Measurements from ENCODE around the gene IGF2R.

IGF2R gene

DNA sequence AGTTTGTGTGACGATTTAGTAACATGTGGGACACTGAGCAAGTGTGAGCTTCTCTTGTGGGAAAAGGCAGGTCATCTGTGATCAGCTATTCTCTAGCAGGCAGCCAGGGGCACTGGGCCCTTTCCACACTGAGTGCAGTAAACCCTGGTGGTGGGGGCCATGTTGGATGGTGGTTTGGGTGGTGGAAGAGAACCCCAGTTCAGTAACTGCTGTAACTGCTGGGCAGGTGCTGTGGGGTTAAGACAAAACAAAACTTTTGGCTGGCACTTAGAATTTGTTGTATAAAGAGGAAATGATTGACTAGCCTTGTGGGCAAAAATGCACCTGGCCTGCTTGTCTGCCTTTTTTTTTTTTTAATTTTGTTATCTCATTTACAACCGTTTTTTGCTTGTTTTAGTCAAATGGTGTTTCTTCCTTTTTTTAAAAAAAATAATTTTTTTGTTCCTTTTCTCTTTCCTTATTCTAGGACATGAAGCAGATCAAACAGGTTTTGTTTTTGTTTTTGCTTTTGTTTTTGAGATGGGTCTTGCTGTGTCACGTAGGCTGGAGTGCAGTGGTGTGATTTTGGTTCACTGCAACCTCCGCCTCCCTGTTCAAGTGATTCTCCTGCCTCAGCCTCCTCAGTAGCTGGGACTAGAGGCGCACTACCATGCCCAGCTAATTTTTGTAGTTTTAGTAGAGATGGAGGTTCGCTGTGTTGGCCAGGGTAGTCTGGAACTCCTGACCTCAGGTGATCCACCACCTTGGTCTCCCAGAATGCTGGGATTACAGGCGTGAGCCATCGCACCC is 59.8 kb downstream of the IGF2R start:
- DNase-seq, result no peak

DNA sequence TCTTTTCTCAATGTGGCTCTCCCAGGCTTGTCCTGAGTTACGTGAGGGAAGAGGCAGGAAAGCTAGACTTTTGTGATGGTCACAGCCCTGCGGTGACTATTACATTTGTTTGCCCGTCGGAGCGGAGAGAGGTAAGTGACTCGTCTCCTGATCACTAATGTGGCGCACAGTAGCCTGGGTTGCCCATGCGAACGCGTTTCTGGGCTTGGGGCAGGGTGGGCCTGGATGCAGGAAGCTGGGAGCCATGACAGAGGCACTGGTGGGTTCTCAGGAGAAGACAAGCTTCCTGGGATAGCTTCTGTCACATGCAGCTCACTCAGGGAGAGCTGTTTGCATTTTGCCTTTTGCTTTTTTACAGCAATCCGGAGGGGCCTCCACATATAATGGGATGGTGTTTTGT is 60.6 kb downstream of the IGF2R start:
- no peak for DNase-seq

DNA sequence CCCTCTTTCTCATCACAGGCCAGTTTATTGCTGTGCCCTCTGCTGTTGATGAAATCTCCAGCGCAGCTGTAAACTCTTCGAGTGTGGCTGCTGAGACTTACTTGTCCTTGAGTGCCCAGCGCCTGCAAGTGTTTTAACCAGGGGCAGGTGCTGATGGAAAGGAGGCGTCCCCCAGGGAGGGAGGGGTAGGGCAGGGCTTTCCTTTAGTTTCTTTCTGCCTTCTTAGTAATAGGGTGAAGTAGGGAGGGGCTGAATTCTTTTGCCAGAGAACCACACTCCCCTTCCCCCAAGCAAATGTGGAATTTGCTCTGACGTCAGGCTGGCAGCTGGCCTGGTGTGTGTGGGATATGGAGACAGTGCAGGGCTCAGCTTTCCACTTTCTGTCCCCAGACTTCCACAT is 61.2 kb downstream of the IGF2R start:
- no peak for DNase-seq

DNA sequence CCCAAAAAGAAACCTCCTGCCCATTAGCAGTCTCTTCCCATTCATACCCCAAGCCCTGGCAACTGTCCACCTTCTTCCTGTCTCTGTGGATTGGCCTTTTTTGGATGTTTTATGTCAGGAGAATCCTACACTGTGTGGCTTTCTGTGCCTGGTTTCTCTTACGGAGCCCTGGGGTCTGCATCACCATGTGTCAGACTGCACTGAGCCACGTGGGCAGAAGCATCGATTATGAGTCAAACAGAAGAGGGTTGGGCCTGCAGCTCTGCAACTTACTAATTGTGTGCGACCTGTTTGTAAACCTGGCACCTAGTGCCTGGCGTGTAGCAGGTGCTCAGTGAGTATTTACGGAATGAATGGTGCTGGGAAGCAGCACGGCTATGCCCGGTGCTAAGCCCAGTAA is 62.6 kb downstream of the IGF2R start:
- DNase-seq, result no peak

DNA sequence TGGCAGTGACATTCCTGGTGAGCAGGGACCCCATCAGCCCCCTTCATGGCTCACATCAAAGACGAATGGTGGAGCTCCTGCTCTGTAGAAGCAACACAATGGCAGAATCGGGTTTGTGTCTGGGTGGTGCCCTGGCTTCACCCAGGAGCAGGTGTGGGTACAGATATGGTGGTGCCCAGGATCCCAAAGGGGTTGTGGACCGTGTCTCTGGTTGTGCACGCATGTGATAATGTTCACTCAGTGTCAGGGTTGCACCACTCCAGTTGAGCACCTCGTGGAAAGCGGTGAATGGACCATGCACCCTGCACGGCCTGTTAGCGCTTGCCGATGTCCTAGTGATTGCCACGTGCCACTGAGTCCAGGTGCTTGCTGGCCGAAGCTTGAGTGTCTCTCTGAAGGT is 63.0 kb downstream of the IGF2R start:
- no peak for DNase-seq

DNA sequence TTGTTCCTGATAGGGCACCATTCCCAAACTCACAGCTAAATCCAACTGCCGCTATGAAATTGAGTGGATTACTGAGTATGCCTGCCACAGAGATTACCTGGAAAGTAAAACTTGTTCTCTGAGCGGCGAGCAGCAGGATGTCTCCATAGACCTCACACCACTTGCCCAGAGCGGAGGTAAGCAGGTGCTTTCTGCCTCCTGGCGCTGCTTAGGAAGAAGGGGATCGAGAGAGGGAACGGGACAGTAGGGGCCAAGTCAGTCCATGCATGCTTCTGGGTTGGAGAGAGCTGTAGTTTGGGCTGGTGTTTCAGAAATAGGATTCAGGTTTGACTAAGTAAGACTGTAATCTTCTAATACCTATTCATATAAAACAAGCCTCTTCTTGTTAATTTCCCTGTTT is 63.7 kb downstream of the IGF2R start:
- DNase-seq, result no peak

DNA sequence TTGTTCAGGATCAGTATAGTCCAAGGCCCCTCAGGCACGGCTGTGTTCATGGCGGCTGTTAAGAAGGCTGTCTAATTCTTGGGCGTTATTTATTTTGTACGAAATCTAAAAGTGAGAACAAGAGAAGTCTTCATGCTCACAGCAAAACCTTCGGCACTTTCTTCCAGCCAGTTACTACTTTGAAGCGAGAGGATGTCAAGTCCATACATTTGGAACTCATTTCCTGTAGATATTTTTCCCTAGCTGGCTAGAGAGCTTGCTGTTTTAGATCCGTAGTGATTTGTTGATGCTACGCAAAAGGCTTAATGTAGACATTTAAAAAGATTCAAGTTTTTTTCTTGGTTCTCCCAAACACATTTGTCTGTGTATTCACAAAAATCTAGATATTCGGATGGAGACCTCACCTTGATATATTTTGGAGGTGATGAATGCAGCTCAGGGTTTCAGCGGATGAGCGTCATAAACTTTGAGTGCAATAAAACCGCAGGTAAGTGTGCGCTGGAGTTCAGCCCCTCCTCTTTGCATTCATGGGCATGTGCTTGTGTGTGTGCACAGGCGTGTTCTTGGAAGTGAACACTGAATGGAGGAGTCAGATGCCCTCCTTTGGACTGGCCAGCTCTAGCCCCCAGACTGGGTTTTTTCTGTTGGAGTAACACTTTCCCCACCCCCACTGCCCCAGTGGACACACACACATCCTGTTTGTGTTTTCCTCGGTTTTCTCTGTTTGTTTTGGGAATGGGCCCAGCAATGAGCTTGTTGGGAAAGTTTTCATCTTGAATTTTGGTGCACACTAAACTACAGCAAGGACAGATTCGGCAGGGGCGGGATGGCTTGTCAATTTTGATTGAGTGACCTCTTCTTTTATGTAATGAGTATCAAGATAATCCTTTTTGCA is 65.4 kb downstream of the IGF2R start:
- DNase-seq, result no peak

DNA sequence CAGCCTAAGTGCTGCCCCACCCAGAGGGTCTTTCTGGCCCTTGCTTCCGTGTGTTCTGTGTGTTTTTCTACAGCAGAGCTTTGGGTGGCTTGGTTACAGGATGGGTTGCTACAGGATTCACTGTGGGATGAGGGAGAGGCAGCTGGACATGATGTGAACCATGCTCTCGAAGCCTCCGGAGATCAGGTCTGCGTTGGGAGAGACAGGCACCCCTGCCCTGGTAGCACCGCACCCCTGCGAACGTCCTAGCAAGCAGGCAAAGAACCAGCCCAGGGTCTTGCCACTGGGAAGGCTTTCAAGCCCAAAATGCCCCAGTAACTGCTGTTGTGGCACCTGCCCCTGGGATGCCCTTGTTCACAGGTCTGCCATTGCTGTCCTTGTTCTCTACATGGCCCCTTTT is 66.4 kb downstream of the IGF2R start:
- no peak for DNase-seq

DNA sequence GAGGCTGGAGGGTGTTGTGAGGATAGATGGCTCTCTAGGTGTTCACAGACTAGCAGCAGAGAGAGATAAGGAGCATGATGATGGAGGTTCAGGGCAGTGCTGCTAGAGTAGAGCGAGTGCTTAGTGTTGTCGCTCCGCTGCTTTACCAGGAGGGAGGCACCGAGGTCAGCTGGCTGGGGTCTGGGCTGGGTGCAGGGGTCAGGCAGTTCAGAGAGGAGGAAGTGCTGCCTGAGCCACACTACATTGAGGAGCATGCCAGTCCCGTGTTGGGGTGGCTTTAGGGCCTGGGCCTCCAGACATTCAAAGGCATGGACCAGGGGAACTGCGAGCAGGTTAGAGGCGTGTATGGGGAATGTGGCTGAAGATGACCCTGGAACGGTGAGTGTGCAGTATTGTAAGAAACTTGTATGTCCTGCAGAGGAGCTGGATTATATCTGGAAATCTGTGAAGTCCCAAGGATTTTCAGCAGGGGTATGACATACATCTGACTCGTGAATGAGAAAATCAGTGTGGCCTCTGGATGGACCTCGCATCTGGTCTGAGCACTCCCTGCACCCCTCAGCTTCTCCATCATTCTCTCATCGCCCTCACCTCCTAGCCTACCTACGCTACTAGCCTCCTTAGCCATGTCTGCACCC is 66.9 kb downstream of the IGF2R start:
- DNase-seq, result no peak

DNA sequence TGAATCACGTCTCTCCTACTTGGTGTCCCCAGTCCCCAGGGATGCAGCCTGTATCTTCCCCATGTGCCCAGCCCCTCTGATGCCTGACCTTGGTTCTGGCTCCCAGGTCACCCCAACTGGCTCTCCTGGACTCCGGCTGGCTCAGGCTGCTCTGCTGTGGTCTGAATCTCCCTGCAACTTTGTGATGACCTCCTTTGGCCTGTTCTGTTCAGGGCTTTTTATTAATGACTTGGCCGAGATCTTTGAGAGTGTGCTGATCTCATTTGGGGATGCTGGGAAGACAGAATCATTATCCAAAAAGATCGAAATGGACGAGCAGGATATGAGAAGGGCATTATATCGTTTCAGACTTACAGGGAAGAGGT is 67.4 kb downstream of the IGF2R start:
- DNase-seq, result no peak

DNA sequence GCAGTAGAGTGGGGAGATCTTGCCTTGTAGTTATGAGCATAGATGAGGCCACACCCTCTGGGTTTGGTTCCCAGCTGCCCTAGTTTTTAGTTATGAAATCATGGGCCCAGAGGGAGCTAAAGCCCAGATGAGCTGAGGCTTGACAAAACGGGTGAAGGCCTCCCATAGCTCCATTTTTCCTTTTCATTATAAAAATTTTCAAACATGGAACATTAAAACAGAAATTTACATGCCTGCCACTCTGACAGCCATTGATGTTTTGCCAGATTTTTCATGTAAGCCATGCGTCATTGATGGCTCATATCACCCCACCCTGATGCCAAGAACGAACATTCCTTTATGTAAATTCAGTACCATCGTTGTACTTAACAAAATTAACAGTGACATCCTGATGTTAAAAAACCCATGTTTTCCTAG is 67.9 kb downstream of the IGF2R start:
- DNase-seq, result no peak

DNA sequence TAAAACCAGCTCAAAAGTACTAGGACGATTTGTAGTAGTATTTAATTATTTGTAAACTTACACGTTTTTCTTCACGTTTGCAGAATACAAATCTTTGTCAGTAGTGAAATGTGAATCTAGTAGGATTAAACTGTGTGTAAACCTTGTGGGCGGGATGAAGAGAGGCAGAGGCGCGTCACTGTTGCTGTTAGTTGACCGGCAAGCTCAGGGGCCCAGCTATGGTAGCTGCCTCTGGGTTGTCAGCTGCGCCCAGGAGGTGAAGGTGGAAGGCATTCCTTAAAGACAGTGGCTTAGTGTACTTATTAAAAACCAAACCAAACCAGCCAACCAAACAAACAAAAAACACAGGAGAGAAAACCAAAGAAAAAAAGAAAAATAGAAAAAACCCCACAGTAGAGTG is 69.6 kb downstream of the IGF2R start:
- no peak for DNase-seq

DNA sequence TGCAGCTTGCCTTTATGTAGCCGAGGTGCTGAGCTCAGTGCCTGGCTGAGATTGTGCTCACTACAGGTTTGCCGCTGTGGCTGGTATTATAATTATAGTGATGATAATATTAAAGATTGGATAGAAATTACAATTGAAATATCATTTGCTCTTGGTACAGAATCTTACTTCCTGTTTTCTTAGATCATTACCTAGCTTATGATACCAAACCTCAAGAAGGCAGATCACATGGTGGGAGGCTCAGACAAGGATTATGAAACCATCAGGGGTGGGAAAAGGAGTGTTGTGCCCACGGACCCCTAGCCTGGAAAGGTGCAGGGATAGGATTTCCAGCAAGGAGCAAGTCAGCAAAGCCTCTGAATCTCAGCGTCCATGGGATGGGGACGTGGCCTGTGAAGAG is 70.6 kb downstream of the IGF2R start:
- DNase-seq, result peak in 1 of 2 experiments; percentile 8

DNA sequence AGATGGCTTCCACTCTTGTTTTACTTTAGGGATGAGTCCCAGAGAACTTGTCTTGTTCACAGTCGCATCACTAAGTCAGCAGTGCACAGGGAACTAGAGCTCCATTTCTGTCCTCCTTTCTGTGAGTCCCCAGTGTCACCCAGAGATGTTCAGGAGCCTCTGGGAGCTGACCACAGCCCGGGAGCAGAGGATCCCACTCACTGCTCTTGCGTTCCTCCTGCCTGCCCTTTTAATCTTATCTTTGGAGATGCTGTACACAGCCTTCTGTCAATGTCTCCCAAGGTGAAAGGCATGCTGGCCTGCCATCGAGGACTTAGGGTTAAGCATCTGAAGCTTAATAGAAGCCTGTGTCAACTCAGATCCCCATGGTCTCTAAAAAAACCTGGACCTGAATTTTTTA is 71.2 kb downstream of the IGF2R start:
- DNase-seq, result no peak

DNA sequence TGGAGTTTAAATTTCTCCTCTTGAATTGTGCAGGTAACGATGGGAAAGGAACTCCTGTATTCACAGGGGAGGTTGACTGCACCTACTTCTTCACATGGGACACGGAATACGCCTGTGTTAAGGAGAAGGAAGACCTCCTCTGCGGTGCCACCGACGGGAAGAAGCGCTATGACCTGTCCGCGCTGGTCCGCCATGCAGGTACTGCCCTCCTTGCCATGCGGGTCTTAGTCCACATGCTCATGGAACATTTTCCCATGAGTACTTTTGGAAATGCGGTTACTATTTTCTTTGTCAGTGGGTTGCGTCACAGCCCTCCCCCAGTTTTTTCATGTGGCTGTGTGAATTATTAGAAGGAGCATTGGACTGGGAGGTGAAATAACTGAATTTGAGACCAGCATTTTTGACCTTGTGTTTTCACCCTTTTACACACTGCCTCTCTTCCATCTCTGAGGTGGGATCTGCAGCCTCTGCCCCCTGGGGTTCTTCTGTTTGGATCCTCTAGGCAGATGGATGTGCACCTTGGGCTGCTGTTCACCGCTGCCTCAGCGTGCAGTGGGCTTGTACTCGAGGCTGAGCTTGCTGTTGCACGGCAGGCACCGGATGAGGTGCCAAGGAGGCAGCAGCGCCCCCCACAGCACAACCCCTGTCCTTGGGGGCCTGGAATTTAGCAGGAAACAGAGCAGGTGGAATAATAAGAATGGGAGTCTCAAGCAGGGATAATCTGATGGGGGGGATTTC is 71.8 kb downstream of the IGF2R start:
- no peak for DNase-seq

DNA sequence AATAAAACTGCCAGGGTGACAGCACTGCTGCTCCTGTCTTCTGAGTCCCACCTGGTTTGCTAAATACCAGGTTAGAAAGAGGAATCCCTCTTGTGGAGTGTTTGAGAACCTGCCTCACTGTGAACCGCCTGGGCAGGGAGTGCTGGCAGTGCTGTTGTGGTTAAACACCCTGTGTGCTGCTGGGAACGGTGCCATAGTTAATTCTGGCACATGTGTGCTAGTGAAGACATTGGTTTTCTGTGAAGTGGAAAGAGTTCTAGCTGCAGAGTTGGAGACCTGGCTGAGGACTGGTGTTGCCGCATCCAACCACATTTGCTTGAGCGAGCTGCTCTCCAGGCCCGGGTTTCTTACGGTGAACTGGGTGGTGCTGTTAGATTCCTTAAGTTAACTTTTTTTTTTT is 72.7 kb downstream of the IGF2R start:
- DNase-seq, result no peak

DNA sequence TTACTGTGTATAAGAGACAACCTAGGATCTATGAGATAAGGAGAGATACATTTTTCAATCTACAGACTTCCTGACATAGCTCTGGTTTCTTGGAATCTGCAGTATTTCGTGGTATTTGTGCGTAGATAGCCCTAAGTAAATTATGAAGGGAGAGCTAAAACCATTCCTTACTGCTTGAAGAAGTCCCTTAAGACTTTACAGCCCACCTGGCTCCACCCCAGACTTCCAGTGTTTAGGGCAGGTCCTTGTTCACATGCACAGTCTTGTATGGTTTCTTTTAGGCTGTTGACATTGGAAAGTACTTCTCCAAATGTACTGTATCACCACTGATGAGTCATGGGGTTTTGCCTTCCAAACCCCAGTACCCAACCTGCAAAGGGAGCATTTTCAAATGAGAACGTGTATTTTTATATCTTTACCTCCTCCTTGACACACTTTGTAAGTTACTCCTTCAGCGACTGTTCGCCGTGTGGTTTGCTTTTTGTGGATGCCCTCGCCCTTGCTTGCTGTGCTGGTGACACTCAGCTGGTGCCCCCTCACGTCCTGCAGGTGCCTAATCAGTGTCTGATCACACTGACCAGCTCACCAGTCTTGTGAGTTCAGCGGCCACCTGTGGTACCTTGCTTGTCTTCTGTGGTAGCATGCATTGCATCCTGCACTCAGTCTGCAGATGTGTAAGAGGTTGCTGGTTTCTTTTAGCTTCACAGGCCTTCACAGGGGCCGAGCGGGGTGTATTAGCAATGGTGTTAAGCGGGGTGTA is 73.3 kb downstream of the IGF2R start:
- DNase-seq, result no peak

DNA sequence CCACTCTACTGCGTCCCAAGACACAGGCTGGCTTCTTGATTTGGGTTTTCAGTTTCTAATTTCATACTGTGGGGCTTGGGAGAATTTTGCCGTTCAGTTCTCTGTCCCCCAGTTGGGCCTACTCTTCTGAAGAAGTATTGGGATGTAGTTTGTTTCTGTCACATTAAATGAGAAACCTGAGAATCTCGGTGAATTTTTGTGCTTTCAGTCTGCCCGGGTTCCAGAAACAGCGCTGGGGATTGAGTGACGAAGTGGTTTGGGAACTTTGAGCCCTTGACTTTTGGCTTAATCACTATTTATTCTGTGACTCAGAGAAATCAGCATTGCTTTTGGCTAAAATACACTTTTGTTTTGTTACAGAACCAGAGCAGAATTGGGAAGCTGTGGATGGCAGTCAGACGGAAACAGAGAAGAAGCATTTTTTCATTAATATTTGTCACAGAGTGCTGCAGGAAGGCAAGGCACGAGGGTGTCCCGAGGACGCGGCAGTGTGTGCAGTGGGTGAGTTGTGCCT is 74.0 kb downstream of the IGF2R start:
- no peak for DNase-seq

DNA sequence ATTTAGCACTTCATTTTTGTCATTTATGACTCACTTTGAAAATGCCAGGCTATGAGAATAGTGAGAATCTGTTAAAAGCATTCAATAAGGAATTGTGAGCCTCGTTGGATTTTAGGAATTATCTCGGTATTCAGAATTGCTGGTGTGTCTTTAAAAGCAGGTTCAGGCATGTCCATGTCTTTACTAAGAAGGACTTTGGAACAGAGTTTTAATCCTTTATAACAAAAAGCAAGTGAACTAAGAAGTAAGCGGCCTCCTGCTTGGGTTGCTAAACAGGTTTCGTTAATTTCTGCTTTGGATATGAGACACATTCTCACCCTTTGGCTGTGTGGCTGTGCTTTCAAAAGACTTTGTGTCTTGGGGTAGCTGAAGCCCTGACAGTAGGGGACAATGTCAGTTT is 74.9 kb downstream of the IGF2R start:
- DNase-seq, result no peak

DNA sequence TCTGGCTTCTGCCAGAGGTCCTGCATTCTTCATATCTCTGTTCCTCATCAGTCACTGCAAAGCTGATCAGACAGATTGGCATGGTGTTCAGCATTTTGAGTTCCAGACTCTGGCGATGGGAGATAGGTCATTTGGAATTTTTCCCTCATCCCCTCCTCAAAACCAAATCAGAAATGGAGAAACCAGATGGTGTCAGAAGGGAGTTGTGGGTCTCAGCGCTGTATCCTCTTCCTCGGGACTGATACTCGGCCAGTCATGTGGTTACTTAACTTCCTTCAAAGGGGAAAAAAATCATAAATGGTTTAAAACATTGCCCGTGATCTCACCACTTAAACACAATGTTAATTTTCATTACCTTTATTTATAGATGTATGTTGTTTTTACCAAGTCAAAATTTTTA is 75.8 kb downstream of the IGF2R start:
- no peak for DNase-seq

DNA sequence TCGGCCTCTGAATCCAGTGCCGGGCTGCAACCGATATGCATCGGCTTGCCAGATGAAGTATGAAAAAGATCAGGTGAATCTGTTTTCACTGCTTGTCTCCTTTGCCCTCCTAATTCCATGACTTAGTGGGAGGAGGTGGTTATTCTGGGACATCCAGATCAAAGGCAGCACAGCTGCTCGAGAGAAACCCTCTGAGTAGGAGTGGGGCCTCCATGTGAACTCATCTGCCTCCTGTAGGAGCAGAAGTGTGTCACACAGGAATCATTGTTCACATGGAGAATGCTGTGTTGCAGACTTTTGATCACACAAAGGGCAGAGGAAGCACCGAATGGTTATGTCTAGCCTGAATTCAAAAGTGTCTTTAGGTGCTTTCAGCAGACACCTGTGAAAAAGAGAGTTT is 79.6 kb downstream of the IGF2R start:
- no peak for DNase-seq

DNA sequence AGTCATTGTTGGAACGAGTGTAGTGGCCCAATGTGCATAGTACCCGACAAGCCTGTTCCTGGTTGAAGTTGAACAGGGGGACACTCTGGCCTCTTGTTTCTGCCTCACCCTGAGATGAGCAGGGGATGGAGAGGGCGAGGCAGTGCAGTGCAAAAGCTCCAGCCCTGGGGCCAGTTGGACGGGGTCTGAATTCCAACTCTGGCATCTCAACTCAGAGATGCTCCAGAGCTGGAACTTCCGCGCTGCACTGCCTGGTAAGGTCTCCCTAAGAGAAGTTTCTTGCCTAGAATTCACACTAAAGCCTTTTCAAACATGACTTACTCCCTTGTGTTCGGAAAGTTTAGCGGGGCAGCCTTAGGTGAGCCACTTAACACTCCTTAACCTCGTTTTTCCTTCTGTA is 80.5 kb downstream of the IGF2R start:
- DNase-seq, result no peak

Measured in AML-193 (cell line).